Duodenal mucosa (tissue), 2 donors: ENCODE data around the gene ACAD9.

Experiments
- H3K27ac ChIP-seq: one replicate; pipeline ENCODE4 v1.7.0; 2013; ENCODE audit warnings: low read depth, low read length
- H3K27me3 ChIP-seq, 2 donors: one replicate each; pipeline ENCODE4 v1.7.0; 2013; ENCODE audit warnings: low read length in 2 of 2, control low read depth in 1 of 2; ENCODE audit not compliant: insufficient read depth in 2 of 2, control insufficient read depth in 1 of 2
- H3K36me3 ChIP-seq, 2 donors: one replicate each; pipeline ENCODE4 v1.7.0; 2013; ENCODE audit warnings: low read length in 2 of 2, control low read depth in 1 of 2; ENCODE audit not compliant: insufficient read depth in 2 of 2, control insufficient read depth in 1 of 2
- H3K4me1 ChIP-seq, 2 donors: one replicate each; pipeline ENCODE4 v1.7.0; 2013; ENCODE audit warnings: low read length in 2 of 2, control low read depth in 1 of 2; ENCODE audit not compliant: insufficient read depth in 2 of 2, control insufficient read depth in 1 of 2
- H3K4me3 ChIP-seq, 2 donors: one replicate each; pipeline ENCODE4 v1.7.0; 2013; ENCODE audit warnings: low read length in 2 of 2, low read depth in 1 of 2
- H3K9ac ChIP-seq, 2 donors: one replicate each; pipeline ENCODE4 v1.7.0; 2013; ENCODE audit warnings: low read length in 2 of 2, low read depth in 1 of 2
- H3K9me3 ChIP-seq, 2 donors: one replicate each; pipeline ENCODE4 v1.7.0; 2013; ENCODE audit warnings: low read length in 2 of 2, control low read depth in 1 of 2; ENCODE audit not compliant: control insufficient read depth in 1 of 2

Gene ACAD9

GRCh38 chr3:128846486-128846891, 32.9 kb upstream of the ACAD9 start:
- H3K27ac ChIP-seq: no peak overlapping the region
- H3K4me3 ChIP-seq: peak overlapping the region in 1 of 2 donors; percentile 54
- H3K9me3 ChIP-seq: no peaks in the 10 kb centered on the region
- H3K27me3 ChIP-seq: no peaks in the 10 kb centered on the region
- H3K36me3 ChIP-seq: no peaks in the 10 kb centered on the region
- peaks cover 6 to 13% of the 10 kb centered on the region in 2 donors for H3K4me1 ChIP-seq
- H3K9ac ChIP-seq: no peak overlapping the region

GRCh38 chr3:128847666-128848370, 31.6 kb upstream of the ACAD9 start:
- H3K27ac ChIP-seq: no peak overlapping the region
- H3K4me3 ChIP-seq: no peak overlapping the region
- H3K9ac ChIP-seq: no peak overlapping the region
- no peaks in the 10 kb centered on the region for H3K36me3 ChIP-seq
- no peaks in the 10 kb centered on the region for H3K9me3 ChIP-seq
- peaks cover 6 to 13% of the 10 kb centered on the region in 2 donors for H3K4me1 ChIP-seq
- no peaks in the 10 kb centered on the region for H3K27me3 ChIP-seq

GRCh38 chr3:128848936-128849335, 30.5 kb upstream of the ACAD9 start:
- H3K9ac ChIP-seq: no peak overlapping the region
- no peak overlapping the region for H3K27ac ChIP-seq
- H3K36me3 ChIP-seq: no peaks in the 10 kb centered on the region
- H3K4me1 ChIP-seq: peaks cover 6 to 13% of the 10 kb centered on the region in 2 donors
- no peak overlapping the region for H3K4me3 ChIP-seq
- H3K9me3 ChIP-seq: peaks cover 3 to 4% of the 10 kb centered on the region in 2 donors
- H3K27me3 ChIP-seq: no peaks in the 10 kb centered on the region

GRCh38 chr3:128849911-128850455, 29.4 kb upstream of the ACAD9 start:
- Histone ChIP-seq H3K4me3 (no peak overlapping the region), H3K9ac (no peak overlapping the region), H3K27ac (no peak overlapping the region)

GRCh38 chr3:128850544-128850943, 28.9 kb upstream of the ACAD9 start:
- Histone ChIP-seq H3K36me3 (no peaks in the 10 kb centered on the region), H3K9ac (no peak overlapping the region), H3K4me3 (no peak overlapping the region), H3K27me3 (no peaks in the 10 kb centered on the region), H3K4me1 (peaks cover under 1 to 5% of the 10 kb centered on the region in 2 donors), H3K9me3 (peaks cover 10 to 17% of the 10 kb centered on the region in 2 donors), H3K27ac (no peak overlapping the region)

More at GRCh38 chr3:128849911-128850455, 29.4 kb upstream of the ACAD9 start:
- Histone ChIP-seq H3K36me3 (no peaks in the 10 kb centered on the region), H3K4me1 (peaks cover 6 to 10% of the 10 kb centered on the region in 2 donors), H3K9me3 (peaks cover 10 to 14% of the 10 kb centered on the region in 2 donors), H3K27me3 (no peaks in the 10 kb centered on the region)

GRCh38 chr3:128851601-128852000, 27.8 kb upstream of the ACAD9 start:
- Histone ChIP-seq H3K27me3 (no peaks in the 10 kb centered on the region), H3K9ac (no peak overlapping the region), H3K4me3 (no peak overlapping the region), H3K27ac (no peak overlapping the region), H3K36me3 (no peaks in the 10 kb centered on the region), H3K4me1 (no peaks in the 10 kb centered on the region), H3K9me3 (peaks cover 13 to 17% of the 10 kb centered on the region in 2 donors)

GRCh38 chr3:128853826-128854225, 25.6 kb upstream of the ACAD9 start:
- Histone ChIP-seq H3K9ac (no peak overlapping the region), H3K27ac (no peak overlapping the region), H3K36me3 (no peaks in the 10 kb centered on the region), H3K4me1 (no peaks in the 10 kb centered on the region), H3K4me3 (no peak overlapping the region), H3K9me3 (peaks cover 20 to 24% of the 10 kb centered on the region in 2 donors), H3K27me3 (no peaks in the 10 kb centered on the region)

- Histone ChIP-seq H3K27ac (no peak overlapping the region), H3K4me1 (no peaks in the 10 kb centered on the region), H3K27me3 (no peaks in the 10 kb centered on the region), H3K36me3 (no peaks in the 10 kb centered on the region), H3K9me3 (peaks cover 26 to 30% of the 10 kb centered on the region in 2 donors), H3K4me3 (no peak overlapping the region), H3K9ac (no peak overlapping the region)
Measured at GRCh38 chr3:128854475-128854874, 24.9 kb upstream of the ACAD9 start.

GRCh38 chr3:128855569-128855968, 23.9 kb upstream of the ACAD9 start:
- Histone ChIP-seq H3K36me3 (no peaks in the 10 kb centered on the region), H3K27ac (no peak overlapping the region), H3K9me3 (peaks cover 37 to 41% of the 10 kb centered on the region in 2 donors), H3K9ac (no peak overlapping the region), H3K4me1 (no peaks in the 10 kb centered on the region), H3K27me3 (no peaks in the 10 kb centered on the region), H3K4me3 (no peak overlapping the region)

- peak overlapping the region; percentile 36 for H3K27ac ChIP-seq
- peaks cover 41 to 45% of the 10 kb centered on the region in 2 donors for H3K9me3 ChIP-seq
- no peaks in the 10 kb centered on the region for H3K36me3 ChIP-seq
- no peaks in the 10 kb centered on the region for H3K4me1 ChIP-seq
- H3K4me3 ChIP-seq: peak overlapping the region in 1 of 2 donors; percentile 23
- H3K27me3 ChIP-seq: no peaks in the 10 kb centered on the region
- no peak overlapping the region for H3K9ac ChIP-seq
Measured at GRCh38 chr3:128858167-128858566, 21.3 kb upstream of the ACAD9 start.
